LNCAP (cell line): ENCODE data around the gene MEP1A.

ENCODE experiments used
- CTCF ChIP-seq: fragments of 450-650 bp; IDR thresholded peaks from 2 replicates; pipeline ENCODE4 v1.5.1; 2017; ENCODE audit warnings: mild to moderate bottlenecking

MEP1A gene

GRCh38 chr6:46863791-46864190 lies 70.6 kb downstream of the MEP1A start:
- no peak for TF ChIP-seq CTCF

GRCh38 chr6:46865221-46865620 lies 72.0 kb downstream of the MEP1A start:
- TF ChIP-seq CTCF: no peak

- TF ChIP-seq CTCF: no peak
Observed at GRCh38 chr6:46867411-46867810, 74.2 kb downstream of the MEP1A start.

- no peak for TF ChIP-seq CTCF
Observed at GRCh38 chr6:46876126-46876525, 82.9 kb downstream of the MEP1A start.

- no peak for TF ChIP-seq CTCF
Observed at GRCh38 chr6:46879003-46879402, 85.8 kb downstream of the MEP1A start.

- TF ChIP-seq CTCF: no peak
Observed at GRCh38 chr6:46882645-46883044, 89.5 kb downstream of the MEP1A start.

- no peak for TF ChIP-seq CTCF
Observed at GRCh38 chr6:46888031-46888430, 94.8 kb downstream of the MEP1A start.

GRCh38 chr6:46888578-46888977 lies 95.4 kb downstream of the MEP1A start:
- TF ChIP-seq CTCF: no peak
